NCI-H1930 (cell line): ENCODE measurements around the gene PPCS.

ENCODE experiments used
- DNase-seq, 2 experiments: peaks; one replicate each; lab custom pipeline; 2025; lab: John Stamatoyannopoulos, UW

Gene PPCS

GRCh38 chr1:42456010-42456753 lies at the start of gene PPCS, which contains the start of gene ZMYND12:
Gene PPCS (plus strand): TSS chr1:42456543. CDS start chr1:42456566, 23 bp downstream.
Gene ZMYND12 (minus strand): TSS chr1:42456022. CDS start chr1:42455997, 25 bp downstream.
- peak; percentile 79 to 88 for DNase-seq

- DNase-seq, result no peak
Observed at GRCh38 chr1:42414551-42415496, 41.5 kb upstream of the PPCS start.

- DNase-seq, result no peak
Observed at GRCh38 chr1:42417166-42417565, 39.2 kb upstream of the PPCS start.

- no peak for DNase-seq
Observed at GRCh38 chr1:42418516-42418915, 37.8 kb upstream of the PPCS start.

- DNase-seq, result no peak
Observed at GRCh38 chr1:42419126-42419821, 37.1 kb upstream of the PPCS start.

GRCh38 chr1:42420121-42420520 lies 36.2 kb upstream of the PPCS start:
- no peak for DNase-seq

GRCh38 chr1:42420911-42421585 lies 35.3 kb upstream of the PPCS start:
- no peak for DNase-seq

- no peak for DNase-seq
Observed at GRCh38 chr1:42422737-42423136, 33.6 kb upstream of the PPCS start.

GRCh38 chr1:42423681-42424080 lies 32.7 kb upstream of the PPCS start:
- no peak for DNase-seq

- DNase-seq, result no peak
Observed at GRCh38 chr1:42424201-42424600, 32.1 kb upstream of the PPCS start.

- no peak for DNase-seq
Observed at GRCh38 chr1:42427240-42427639, 29.1 kb upstream of the PPCS start.

GRCh38 chr1:42429603-42430002 lies 26.7 kb upstream of the PPCS start:
- no peak for DNase-seq

GRCh38 chr1:42430286-42431135 lies 25.8 kb upstream of the PPCS start:
- no peak for DNase-seq

GRCh38 chr1:42431514-42431913 lies 24.8 kb upstream of the PPCS start:
- no peak for DNase-seq

- no peak for DNase-seq
Observed at GRCh38 chr1:42432714-42433113, 23.6 kb upstream of the PPCS start.

- DNase-seq, result no peak
Observed at GRCh38 chr1:42433369-42433768, 23.0 kb upstream of the PPCS start.

GRCh38 chr1:42434340-42434739 lies 22.0 kb upstream of the PPCS start:
- no peak for DNase-seq

GRCh38 chr1:42439940-42440339 lies 16.4 kb upstream of the PPCS start:
- no peak for DNase-seq

- no peak for DNase-seq
Observed at GRCh38 chr1:42442662-42443061, 13.7 kb upstream of the PPCS start.

GRCh38 chr1:42449256-42449655 lies 7.1 kb upstream of the PPCS start:
- no peak for DNase-seq

GRCh38 chr1:42450061-42450460 lies 6.3 kb upstream of the PPCS start:
- no peak for DNase-seq
